Measurements from ENCODE around the gene NFKB1.

GRCh38 chr4:102632241-102633065 lies 131.3 kb downstream of the NFKB1 start:
- no peak for TF ChIP-seq CTCF (IDR thresholded peaks at IDR 0.05)
- TF ChIP-seq EP300 (IDR thresholded peaks at IDR 0.05): no peak
- no peak for TF ChIP-seq POLR2A (IDR thresholded peaks at IDR 0.05; ENCODE audit: low read depth)

Measured in esophagus muscularis mucosa (tissue), 4 donors.